BE2C (cell line): Measurements from ENCODE around the gene UCHL5.

Experiments used
- DNase-seq: peaks from one replicate; pipeline ENCODE4 v3.0.0-alpha.2; 2020
- H3K27me3 ChIP-seq: fragments of 250-450 bp; sonication (Bioruptor Pico); 2 replicates; pipeline ENCODE4 v1.5.1; 2020; ENCODE audit warnings: mild to moderate bottlenecking
- H3K36me3 ChIP-seq: fragments of 250-450 bp; sonication (Bioruptor Pico); 2 replicates; pipeline ENCODE4 v1.5.1; 2020; ENCODE audit warnings: mild to moderate bottlenecking
- H3K4me1 ChIP-seq: fragments of 250-450 bp; sonication (Bioruptor Pico); 2 replicates; pipeline ENCODE4 v1.5.1; 2020
- H3K4me3 ChIP-seq: 2 replicates; pipeline ENCODE4 v1.5.1; 2011; ENCODE audit warnings: low read depth, low read length
- H3K9me3 ChIP-seq: fragments of 250-450 bp; sonication (Bioruptor Pico); 2 replicates; pipeline ENCODE4 v1.5.1; 2020
- TF ChIP-seq, protein P1 (sequence below): IDR thresholded peaks from 2 replicates; pipeline ENCODE4 v1.5.1; 2012; ENCODE audit warnings: mild to moderate bottlenecking, low read depth, low read length

UCHL5 gene

DNA sequence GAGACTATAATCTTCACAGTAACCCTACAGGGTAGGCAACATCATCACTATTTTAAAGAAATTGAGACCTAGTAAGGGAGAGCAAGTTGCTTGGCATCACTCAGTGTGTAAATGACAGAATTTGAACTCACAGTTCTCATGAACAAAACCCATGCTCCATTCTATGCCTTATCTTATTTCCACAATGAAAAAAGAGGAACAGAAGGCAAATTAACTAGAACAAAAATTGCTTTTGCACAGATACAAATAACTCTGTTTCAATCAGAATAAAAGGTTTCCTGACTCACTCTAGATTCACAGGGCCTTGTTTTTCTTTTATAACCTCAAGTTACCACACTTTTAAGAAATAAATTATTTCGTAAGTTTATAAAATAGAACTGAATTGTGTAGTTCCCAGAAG, 90.1 kb downstream of the UCHL5 start:
- no peaks in the 10 kb centered on the region for H3K36me3 ChIP-seq
- no peaks in the 10 kb centered on the region for H3K27me3 ChIP-seq
- no peaks in the 10 kb centered on the region for H3K9me3 ChIP-seq
- no peak overlapping the region for H3K4me3 ChIP-seq
- DNase-seq: no peak
- H3K4me1 ChIP-seq: peaks cover 11% of the 10 kb centered on the region
- TF ChIP-seq, protein P1, sequence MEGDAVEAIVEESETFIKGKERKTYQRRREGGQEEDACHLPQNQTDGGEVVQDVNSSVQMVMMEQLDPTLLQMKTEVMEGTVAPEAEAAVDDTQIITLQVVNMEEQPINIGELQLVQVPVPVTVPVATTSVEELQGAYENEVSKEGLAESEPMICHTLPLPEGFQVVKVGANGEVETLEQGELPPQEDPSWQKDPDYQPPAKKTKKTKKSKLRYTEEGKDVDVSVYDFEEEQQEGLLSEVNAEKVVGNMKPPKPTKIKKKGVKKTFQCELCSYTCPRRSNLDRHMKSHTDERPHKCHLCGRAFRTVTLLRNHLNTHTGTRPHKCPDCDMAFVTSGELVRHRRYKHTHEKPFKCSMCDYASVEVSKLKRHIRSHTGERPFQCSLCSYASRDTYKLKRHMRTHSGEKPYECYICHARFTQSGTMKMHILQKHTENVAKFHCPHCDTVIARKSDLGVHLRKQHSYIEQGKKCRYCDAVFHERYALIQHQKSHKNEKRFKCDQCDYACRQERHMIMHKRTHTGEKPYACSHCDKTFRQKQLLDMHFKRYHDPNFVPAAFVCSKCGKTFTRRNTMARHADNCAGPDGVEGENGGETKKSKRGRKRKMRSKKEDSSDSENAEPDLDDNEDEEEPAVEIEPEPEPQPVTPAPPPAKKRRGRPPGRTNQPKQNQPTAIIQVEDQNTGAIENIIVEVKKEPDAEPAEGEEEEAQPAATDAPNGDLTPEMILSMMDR: no peak

DNA sequence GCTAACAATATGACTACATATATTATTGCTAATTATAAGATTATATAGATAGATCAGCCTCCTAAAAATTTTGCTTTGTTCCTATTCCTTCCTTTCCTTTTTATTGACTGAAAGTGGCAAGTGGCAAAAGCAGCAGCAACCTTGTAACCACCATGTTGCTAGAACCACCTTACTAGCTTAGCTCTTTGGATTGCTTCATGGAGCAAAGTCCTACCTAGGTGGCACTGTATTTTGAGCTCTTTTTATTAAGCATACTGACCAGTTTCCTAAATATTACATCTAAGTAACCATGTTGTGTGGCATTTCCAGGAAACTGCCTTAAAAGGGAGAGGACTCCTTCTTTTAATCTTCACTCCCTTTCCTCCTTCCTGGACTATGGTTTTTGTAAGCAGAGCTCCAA, 90.8 kb downstream of the UCHL5 start:
- Histone ChIP-seq H3K4me3 (no peak overlapping the region), H3K27me3 (no peaks in the 10 kb centered on the region), H3K4me1 (peaks cover 11% of the 10 kb centered on the region), H3K36me3 (no peaks in the 10 kb centered on the region), H3K9me3 (no peaks in the 10 kb centered on the region)
- no peak for DNase-seq
- TF ChIP-seq, protein P1: no peak

DNA sequence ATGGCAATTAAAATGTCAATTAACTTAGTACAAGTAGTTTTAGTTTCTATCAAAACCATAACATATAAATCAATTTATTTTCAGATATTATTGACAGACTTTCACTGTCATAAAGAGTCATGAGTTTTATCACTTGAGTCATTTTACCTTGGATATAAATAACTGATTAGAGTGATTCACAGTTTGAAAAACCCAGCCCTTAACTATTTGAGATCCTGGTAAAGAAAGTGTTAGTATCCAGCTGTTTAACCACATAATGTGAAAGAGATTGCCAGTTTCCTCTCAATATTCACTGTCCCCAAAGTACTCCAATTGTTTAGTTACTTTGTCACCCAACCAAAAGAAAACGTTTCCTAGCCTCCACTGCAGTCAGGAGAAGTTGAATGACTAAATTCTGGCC, 91.3 kb downstream of the UCHL5 start:
- H3K4me1 ChIP-seq: peaks cover 11% of the 10 kb centered on the region
- no peaks in the 10 kb centered on the region for H3K36me3 ChIP-seq
- TF ChIP-seq, protein P1: no peak
- no peak for DNase-seq
- H3K27me3 ChIP-seq: no peaks in the 10 kb centered on the region
- H3K9me3 ChIP-seq: no peaks in the 10 kb centered on the region
- H3K4me3 ChIP-seq: no peak overlapping the region

DNA sequence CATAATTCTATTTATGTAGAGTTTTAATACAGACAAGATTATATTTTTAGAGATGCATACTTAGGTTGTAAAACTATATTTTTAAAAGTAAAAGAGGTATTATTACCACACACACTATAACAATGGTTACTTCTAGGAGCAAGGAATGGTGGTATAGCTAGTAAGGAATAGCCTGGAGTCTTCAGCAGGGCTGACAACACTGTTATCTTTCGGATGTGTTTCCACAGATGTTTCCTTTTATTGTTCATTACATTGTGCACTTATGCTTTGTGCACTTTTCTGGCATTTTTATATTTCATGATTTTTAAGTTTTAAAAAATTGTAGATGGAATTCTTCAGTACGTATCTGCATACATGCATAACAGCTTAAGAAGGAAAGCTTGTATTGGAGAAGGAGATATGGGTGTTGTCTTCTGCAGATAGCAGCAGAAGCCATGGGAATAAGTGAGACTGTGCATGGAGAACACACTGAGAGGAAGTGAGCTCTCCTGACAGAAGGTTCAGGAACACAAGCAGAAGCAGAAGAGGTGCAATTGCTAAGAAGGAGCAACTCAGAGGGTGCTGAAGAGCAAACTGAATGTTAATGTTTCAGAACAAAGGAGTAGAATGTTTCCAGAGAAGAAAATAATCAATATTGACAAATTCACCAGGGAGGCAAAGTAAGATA, 91.8 kb downstream of the UCHL5 start:
- DNase-seq: no peak
- TF ChIP-seq, protein P1: no peak
- no peaks in the 10 kb centered on the region for H3K36me3 ChIP-seq
- peaks cover 11% of the 10 kb centered on the region for H3K4me1 ChIP-seq
- H3K4me3 ChIP-seq: no peak overlapping the region
- no peaks in the 10 kb centered on the region for H3K9me3 ChIP-seq
- no peaks in the 10 kb centered on the region for H3K27me3 ChIP-seq

DNA sequence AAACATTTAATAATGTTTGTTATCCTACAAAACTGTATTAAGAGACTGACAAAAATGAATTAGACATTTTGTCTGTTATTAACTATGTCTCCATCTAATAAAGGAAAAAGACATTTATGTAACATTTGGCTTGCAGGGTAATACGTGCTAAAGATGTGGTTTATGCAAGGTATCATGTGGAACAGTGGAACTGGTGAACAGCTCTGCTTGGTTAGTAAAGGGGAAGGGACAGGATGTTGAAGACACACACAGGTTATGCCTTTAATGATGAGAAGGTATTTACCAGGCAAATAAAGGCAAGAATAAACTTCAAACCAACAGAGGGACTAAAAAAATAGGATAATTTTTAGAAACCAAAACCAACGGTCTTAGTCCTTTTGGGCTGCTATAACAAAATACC, 93.1 kb downstream of the UCHL5 start:
- no peaks in the 10 kb centered on the region for H3K9me3 ChIP-seq
- no peaks in the 10 kb centered on the region for H3K36me3 ChIP-seq
- no peak for DNase-seq
- TF ChIP-seq, protein P1: no peak
- no peaks in the 10 kb centered on the region for H3K27me3 ChIP-seq
- peaks cover 11% of the 10 kb centered on the region for H3K4me1 ChIP-seq
- no peak overlapping the region for H3K4me3 ChIP-seq

DNA sequence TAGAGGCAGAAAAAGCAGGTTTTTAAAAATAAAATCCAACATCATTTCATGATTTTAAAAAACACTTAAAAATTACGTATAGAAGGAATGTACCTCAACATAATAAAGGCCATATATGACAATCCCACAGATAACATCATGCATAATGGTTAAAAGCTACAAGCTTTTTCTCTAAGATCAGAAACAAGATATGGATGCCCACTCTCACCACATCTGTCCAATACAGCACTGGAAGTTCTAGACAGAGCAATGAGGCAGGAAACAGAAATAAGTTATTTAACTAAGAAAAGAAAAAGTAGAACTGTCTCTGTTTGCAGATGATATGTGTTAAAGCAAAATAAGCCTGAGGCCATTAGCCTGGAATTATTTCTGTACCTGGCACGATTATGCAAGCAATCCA, 96.3 kb downstream of the UCHL5 start:
- DNase-seq: no peak
- TF ChIP-seq, protein P1: no peak
- no peaks in the 10 kb centered on the region for H3K4me1 ChIP-seq
- H3K27me3 ChIP-seq: no peaks in the 10 kb centered on the region
- H3K4me3 ChIP-seq: no peak overlapping the region
- H3K9me3 ChIP-seq: no peaks in the 10 kb centered on the region
- no peaks in the 10 kb centered on the region for H3K36me3 ChIP-seq
